Measurements from ENCODE around the gene CYP2S1.
A peak's percentile ranks its signal among the peaks of the same experiment; 100 is the strongest.
"Not testable (repeated sequence)": the region's sequence is repeated elsewhere in the genome, so short reads cannot be mapped to it uniquely, and the experiment has no call there.

CYP2S1 gene, protein sequence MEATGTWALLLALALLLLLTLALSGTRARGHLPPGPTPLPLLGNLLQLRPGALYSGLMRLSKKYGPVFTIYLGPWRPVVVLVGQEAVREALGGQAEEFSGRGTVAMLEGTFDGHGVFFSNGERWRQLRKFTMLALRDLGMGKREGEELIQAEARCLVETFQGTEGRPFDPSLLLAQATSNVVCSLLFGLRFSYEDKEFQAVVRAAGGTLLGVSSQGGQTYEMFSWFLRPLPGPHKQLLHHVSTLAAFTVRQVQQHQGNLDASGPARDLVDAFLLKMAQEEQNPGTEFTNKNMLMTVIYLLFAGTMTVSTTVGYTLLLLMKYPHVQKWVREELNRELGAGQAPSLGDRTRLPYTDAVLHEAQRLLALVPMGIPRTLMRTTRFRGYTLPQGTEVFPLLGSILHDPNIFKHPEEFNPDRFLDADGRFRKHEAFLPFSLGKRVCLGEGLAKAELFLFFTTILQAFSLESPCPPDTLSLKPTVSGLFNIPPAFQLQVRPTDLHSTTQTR

DNA sequence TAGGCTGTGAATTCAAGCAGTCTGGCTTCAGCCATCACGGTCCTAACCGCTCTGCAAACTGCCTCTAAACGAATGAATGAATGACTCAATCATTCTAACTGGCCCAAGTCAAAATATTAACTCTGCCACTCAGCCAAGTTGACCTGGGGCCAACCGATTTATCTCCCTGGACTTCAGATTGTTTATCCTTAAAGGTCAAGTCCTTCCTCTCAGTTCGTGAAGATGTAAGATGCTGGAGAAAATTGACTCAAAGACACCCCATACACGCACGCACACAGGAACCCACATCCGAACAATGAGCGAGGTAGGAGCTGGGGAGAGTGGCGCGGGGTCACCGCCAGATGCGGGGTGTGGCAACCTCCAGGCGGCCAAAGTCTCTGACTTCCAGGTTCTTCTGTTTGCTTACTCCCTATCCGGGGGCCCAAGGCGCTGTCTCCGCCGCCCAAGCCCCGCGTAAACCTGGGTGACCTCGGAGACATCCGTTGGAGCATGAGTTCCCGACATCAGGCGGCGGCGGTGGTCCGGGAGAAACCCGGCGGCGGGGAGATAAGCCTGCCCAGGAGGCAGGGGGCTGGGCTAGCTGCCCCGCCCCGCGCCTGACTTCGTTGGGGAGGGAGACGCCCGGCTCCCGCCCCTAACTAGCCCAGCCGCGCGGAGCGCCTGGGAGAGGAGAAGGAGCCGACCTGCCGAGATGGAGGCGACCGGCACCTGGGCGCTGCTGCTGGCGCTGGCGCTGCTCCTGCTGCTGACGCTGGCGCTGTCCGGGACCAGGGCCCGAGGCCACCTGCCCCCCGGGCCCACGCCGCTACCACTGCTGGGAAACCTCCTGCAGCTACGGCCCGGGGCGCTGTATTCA lies at the start of gene CYP2S1:
Gene CYP2S1, plus strand, starts transcription at position 646 of the 856 bp plus-strand sequence. Its CDS starts 46 bp downstream, at position 692.
- no peaks in the 10 kb centered on the region for H3K36me3 ChIP-seq (replicated peaks)
- no peak for DNase-seq
- TF ChIP-seq, protein P1, sequence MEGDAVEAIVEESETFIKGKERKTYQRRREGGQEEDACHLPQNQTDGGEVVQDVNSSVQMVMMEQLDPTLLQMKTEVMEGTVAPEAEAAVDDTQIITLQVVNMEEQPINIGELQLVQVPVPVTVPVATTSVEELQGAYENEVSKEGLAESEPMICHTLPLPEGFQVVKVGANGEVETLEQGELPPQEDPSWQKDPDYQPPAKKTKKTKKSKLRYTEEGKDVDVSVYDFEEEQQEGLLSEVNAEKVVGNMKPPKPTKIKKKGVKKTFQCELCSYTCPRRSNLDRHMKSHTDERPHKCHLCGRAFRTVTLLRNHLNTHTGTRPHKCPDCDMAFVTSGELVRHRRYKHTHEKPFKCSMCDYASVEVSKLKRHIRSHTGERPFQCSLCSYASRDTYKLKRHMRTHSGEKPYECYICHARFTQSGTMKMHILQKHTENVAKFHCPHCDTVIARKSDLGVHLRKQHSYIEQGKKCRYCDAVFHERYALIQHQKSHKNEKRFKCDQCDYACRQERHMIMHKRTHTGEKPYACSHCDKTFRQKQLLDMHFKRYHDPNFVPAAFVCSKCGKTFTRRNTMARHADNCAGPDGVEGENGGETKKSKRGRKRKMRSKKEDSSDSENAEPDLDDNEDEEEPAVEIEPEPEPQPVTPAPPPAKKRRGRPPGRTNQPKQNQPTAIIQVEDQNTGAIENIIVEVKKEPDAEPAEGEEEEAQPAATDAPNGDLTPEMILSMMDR (IDR thresholded peaks at IDR 0.05; ENCODE audit: low read depth, low read length, missing control alignments): no peak
- peaks cover 3% of the 10 kb centered on the region for H3K27me3 ChIP-seq (replicated peaks)
- no peak within 1 kb of the TSS for H3K27ac ChIP-seq
- in situ Hi-C loops (cut with HindIII; ENCODE audit: low pct_ligation_motif_present, low sequenced_read_pairs): no loop called here
- H3K4me3 ChIP-seq (ENCODE audit: low read depth, low read length): peak within 1 kb of the TSS; percentile 30

DNA sequence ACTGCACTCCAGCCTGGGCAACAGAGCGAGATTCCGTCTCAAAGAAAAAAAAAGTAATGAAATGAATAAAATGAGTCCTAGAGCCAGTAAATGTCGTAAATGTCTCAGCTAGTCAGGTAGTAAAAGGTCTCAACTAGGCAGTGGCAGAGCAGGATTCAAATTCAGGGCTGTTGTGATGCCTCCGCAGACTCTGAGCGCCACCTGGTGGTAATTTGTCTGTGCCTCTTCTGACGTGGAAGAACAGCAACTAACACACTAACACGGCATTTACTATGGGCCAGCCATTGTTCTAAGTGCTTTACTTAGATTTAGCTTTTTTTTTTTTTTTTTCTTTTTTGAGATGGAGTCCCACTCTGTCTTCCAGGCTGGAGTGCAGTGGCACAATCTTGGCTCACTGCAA lies 48.6 kb upstream of the CYP2S1 start:
- in situ Hi-C loops (cut with HindIII; ENCODE audit: low pct_ligation_motif_present, low sequenced_read_pairs): no loop called here
- Histone ChIP-seq H3K36me3 (replicated peaks) (no peaks in the 10 kb centered on the region), H3K27ac (no peak overlapping the region), H3K27me3 (replicated peaks) (no peaks in the 10 kb centered on the region), H3K4me3 (ENCODE audit: low read depth, low read length) (no peak overlapping the region)
- TF ChIP-seq, protein P1 (IDR thresholded peaks at IDR 0.05; ENCODE audit: low read depth, low read length, missing control alignments): peak; percentile 87
- peak; percentile 73 for DNase-seq

DNA sequence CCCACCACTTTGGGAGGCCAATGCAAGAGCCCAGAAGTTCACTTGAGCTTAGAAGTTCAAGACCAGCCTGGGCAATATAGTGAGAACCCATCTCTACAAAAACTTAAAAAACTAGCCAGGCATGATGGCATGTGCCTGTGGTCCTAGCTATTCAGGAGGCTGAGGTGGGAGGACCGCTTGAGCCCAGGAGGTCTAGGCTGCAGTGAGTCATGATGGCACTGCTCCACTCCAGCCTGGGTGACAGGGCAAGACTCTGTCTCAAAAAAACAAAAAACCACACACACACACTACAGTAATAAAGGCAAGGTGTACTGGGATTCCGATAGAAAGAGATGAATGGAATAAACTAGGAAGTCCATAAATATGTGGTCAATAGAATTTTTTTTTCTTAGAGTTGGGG lies 43.2 kb upstream of the CYP2S1 start:
- TF ChIP-seq, protein P1 (IDR thresholded peaks at IDR 0.05; ENCODE audit: low read depth, low read length, missing control alignments): no peak
- no peak overlapping the region for H3K27ac ChIP-seq
- H3K4me3 ChIP-seq (ENCODE audit: low read depth, low read length): no peak overlapping the region
- no peak for DNase-seq
- no peaks in the 10 kb centered on the region for H3K27me3 ChIP-seq (replicated peaks)
- no peaks in the 10 kb centered on the region for H3K36me3 ChIP-seq (replicated peaks)
- in situ Hi-C loops (cut with HindIII; ENCODE audit: low pct_ligation_motif_present, low sequenced_read_pairs): no loop called here

DNA sequence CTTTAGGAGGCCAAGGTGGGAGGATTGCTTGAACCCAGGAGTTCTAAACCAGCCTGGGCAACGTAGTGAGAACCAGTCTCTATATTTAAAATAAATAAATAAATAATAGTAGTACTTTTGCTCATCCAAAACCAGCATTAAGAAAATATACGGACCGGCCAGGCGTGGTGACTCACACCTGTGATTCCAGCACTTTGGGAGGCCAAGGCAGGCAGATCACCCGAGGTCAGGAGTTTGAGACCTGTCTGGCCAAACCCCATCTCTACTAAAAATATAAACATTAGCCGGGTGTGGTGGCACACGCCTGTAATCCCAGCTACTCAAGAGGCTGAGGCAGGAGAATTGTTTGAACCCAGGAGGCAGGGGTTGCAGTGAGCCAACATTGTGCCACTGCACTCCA lies 42.0 kb upstream of the CYP2S1 start:
- H3K27ac ChIP-seq; H3K36me3 ChIP-seq (replicated peaks); in situ Hi-C loops (cut with HindIII; ENCODE audit: low pct_ligation_motif_present, low sequenced_read_pairs); H3K27me3 ChIP-seq (replicated peaks); H3K4me3 ChIP-seq (ENCODE audit: low read depth, low read length); DNase-seq: not testable (repeated sequence)

DNA sequence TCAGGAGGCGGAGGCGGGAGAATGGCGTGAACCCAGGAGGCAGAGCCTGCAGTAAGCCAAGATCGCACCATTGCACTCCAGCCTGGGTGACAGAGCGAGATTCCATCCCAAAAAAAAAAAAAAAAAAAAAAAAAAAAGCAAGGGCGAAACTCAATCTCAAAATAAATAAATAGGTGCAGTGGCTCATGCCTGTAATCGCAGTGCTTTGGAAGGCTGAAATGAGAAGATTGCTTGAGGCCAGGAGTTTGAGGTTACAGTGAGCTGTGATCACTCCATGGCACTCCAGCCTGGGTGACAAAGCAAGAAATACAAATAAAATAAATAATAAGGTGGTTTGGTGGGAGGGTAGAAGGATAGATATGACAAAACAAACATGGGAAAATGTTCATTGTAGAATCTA lies 39.0 kb upstream of the CYP2S1 start:
- H3K27ac ChIP-seq: no peak overlapping the region
- TF ChIP-seq, protein P1 (IDR thresholded peaks at IDR 0.05; ENCODE audit: low read depth, low read length, missing control alignments): no peak
- in situ Hi-C loops (cut with HindIII; ENCODE audit: low pct_ligation_motif_present, low sequenced_read_pairs): no loop called here
- no peaks in the 10 kb centered on the region for H3K36me3 ChIP-seq (replicated peaks)
- no peaks in the 10 kb centered on the region for H3K27me3 ChIP-seq (replicated peaks)
- no peak overlapping the region for H3K4me3 ChIP-seq (ENCODE audit: low read depth, low read length)
- DNase-seq: no peak

DNA sequence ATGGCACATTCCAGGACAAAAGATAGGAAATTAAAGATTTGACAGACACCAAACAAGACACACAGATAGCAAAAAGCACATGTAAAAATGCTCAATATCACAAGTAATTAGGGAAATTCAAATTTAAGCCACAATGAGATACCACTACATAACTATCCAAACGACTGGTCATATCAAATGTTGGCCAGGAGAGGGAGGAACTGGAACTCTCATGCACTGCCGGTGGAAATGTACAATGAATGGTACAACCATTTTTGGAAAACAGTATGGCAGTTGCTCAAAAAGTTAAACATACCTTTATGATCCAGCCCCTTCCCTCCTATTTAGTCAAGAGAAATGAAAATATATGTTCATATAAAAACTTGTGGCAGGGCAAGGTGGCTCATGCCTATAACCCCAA lies 36.8 kb upstream of the CYP2S1 start:
- TF ChIP-seq, protein P1 (IDR thresholded peaks at IDR 0.05; ENCODE audit: low read depth, low read length, missing control alignments): peak; percentile 22
- no peak for DNase-seq
- H3K36me3 ChIP-seq (replicated peaks): no peaks in the 10 kb centered on the region
- in situ Hi-C loops (cut with HindIII; ENCODE audit: low pct_ligation_motif_present, low sequenced_read_pairs): no loop called here
- no peak overlapping the region for H3K4me3 ChIP-seq (ENCODE audit: low read depth, low read length)
- H3K27ac ChIP-seq: no peak overlapping the region
- no peaks in the 10 kb centered on the region for H3K27me3 ChIP-seq (replicated peaks)
